GM12891 (cell line): ENCODE measurements around the gene OCEL1.

ENCODE experiments used
- POLR2A ChIP-seq: IDR thresholded peaks from 2 replicates; pipeline ENCODE4 v1.6.1; 2011; ENCODE audit warnings: low read depth, low read length, control low read depth
- POLR2AphosphoS5 ChIP-seq: IDR thresholded peaks from 2 replicates; pipeline ENCODE4 v1.6.1; 2011; ENCODE audit warnings: low read depth, low read length, control low read depth
- POU2F2 ChIP-seq: IDR thresholded peaks from 2 replicates; pipeline ENCODE4 v1.6.1; 2011; ENCODE audit warnings: low read depth, mild to moderate bottlenecking, control low read depth, low read length, moderate library complexity
- SPI1 ChIP-seq: IDR thresholded peaks from 2 replicates; pipeline ENCODE4 v1.6.1; 2011; ENCODE audit warnings: low read depth, low read length, control low read depth
- TAF1 ChIP-seq: IDR thresholded peaks from 2 replicates; pipeline ENCODE4 v1.6.1; 2011; ENCODE audit warnings: low read depth, low read length, control low read depth

- TF ChIP-seq POLR2A (no peak), POU2F2 (no peak), TAF1 (no peak), POLR2AphosphoS5 (no peak), SPI1 (no peak)
Measured at GRCh38 chr19:17211547-17212446, 14.2 kb upstream of the OCEL1 start.
